Uterus (tissue), 2 donors: ENCODE results near the gene FBXW8.

Source experiments
- CTCF ChIP-seq, 4 experiments: fragments of 200-600 bp in 2 of 4; fragments of 450-650 bp in 2 of 4; sonication (generic) in 2 of 4; IDR thresholded peaks; one replicate each; pipeline ENCODE4 v1.5.1; 2016 to 2019; ENCODE audit warnings: antibody characterized with exemption in 4 of 4, mild to moderate bottlenecking in 2 of 4, moderate library complexity in 1 of 4
- POLR2A ChIP-seq, 2 donors: fragments of 450-650 bp; IDR thresholded peaks; one replicate each; pipeline ENCODE4 v1.6.1; 2016; ENCODE audit warnings: antibody characterized with exemption in 2 of 2, mild to moderate bottlenecking in 1 of 2, moderate library complexity in 1 of 2

GRCh38 chr12:116861320-116861719 is 49.4 kb upstream of the FBXW8 start:
- no peak for TF ChIP-seq POLR2A (IDR thresholded peaks at IDR 0.05)
- TF ChIP-seq CTCF (IDR thresholded peaks at IDR 0.05): no peak
